GM12892 (cell line): ENCODE measurements around the gene MTUS2.

Source experiments
- POLR2A ChIP-seq: IDR thresholded peaks from 2 replicates; pipeline ENCODE4 v1.6.1; 2011; ENCODE audit warnings: low read depth, low read length, control low read depth
- POLR2AphosphoS5 ChIP-seq: IDR thresholded peaks from 2 replicates; pipeline ENCODE4 v1.6.1; 2011; ENCODE audit warnings: low read depth, low read length, control low read depth
- TAF1 ChIP-seq: IDR thresholded peaks from 2 replicates; pipeline ENCODE4 v1.6.1; 2011; ENCODE audit warnings: low read depth, mild to moderate bottlenecking, control low read depth, low read length, borderline replicate concordance

GRCh38 chr13:29384466-29384865 lies 564.3 kb downstream of the MTUS2 start:
- TF ChIP-seq POLR2AphosphoS5 (no peak), POLR2A (no peak), TAF1 (no peak)
